MM.1S (cell line): ENCODE data around the gene RAB34.

Experiments
- DNase-seq: peaks from one replicate; pipeline ENCODE4 v3.0.0-alpha.2; 2015
- H2AFZ ChIP-seq: fragments of 300-600 bp; sonication (generic); 2 replicates; pipeline ENCODE4 v1.6.0; 2016; ENCODE audit warnings: antibody characterized with exemption, low read length
- H3F3A ChIP-seq: fragments of 300-600 bp; sonication (generic); 2 replicates; pipeline ENCODE4 v1.6.1; 2016; ENCODE audit warnings: mild to moderate bottlenecking, antibody characterized with exemption, low read length, moderate library complexity, mixed read lengths; ENCODE audit not compliant: insufficient read depth
- H3K27ac ChIP-seq: fragments of 300-600 bp; sonication (generic); 2 replicates; pipeline ENCODE4 v1.5.1; 2016; ENCODE audit warnings: mild to moderate bottlenecking, low read length
- H3K27me3 ChIP-seq: fragments of 300-600 bp; sonication (generic); replicated peaks from 2 replicates; pipeline ENCODE4 v1.6.0; 2016; ENCODE audit warnings: low read length; ENCODE audit not compliant: insufficient read depth
- H3K36me3 ChIP-seq: fragments of 300-600 bp; sonication (generic); replicated peaks from 2 replicates; pipeline ENCODE4 v1.6.1; 2016; ENCODE audit warnings: mild to moderate bottlenecking, low read length, mixed read lengths; ENCODE audit not compliant: insufficient read depth
- H3K4me1 ChIP-seq: fragments of 300-600 bp; sonication (generic); 2 replicates; pipeline ENCODE4 v1.6.1; 2016; ENCODE audit warnings: low read length, mixed read lengths
- H3K4me2 ChIP-seq: fragments of 300-600 bp; sonication (generic); 2 replicates; pipeline ENCODE4 v1.6.0; 2016; ENCODE audit warnings: low read depth, low read length
- H3K4me3 ChIP-seq: fragments of 300-600 bp; sonication (generic); 2 replicates; pipeline ENCODE4 v1.5.1; 2016; ENCODE audit warnings: low read length, mixed read lengths
- H3K79me2 ChIP-seq: fragments of 300-600 bp; sonication (generic); 2 replicates; pipeline ENCODE4 v1.6.1; 2016; ENCODE audit warnings: mixed run types, low read length, mixed read lengths
- H3K9ac ChIP-seq: fragments of 300-600 bp; sonication (generic); 2 replicates; pipeline ENCODE4 v1.6.1; 2016; ENCODE audit warnings: low read length, mixed read lengths
- H3K9me2 ChIP-seq: fragments of 300-600 bp; sonication (generic); replicated peaks from 2 replicates; pipeline ENCODE4 v1.6.1; 2016; ENCODE audit warnings: mild to moderate bottlenecking, low read length, mixed read lengths; ENCODE audit not compliant: insufficient read depth
- H3K9me3 ChIP-seq: fragments of 300-600 bp; sonication (generic); replicated peaks from 2 replicates; pipeline ENCODE4 v1.6.1; 2016; ENCODE audit warnings: mild to moderate bottlenecking, low read length, mixed read lengths; ENCODE audit not compliant: insufficient read depth
- H4K20me1 ChIP-seq: fragments of 300-600 bp; sonication (generic); 2 replicates; pipeline ENCODE4 v1.6.1; 2016; ENCODE audit warnings: mild to moderate bottlenecking, low read length, moderate library complexity, mixed read lengths; ENCODE audit not compliant: insufficient read depth
- CTCF ChIP-seq: fragments of 300-600 bp; sonication (generic); IDR thresholded peaks from 2 replicates; pipeline ENCODE4 v1.5.1; 2016; ENCODE audit warnings: antibody characterized with exemption, low read length, mixed read lengths
- EZH2 ChIP-seq: fragments of 300-600 bp; sonication (generic); optimal IDR thresholded peaks from 2 replicates; pipeline ENCODE3; 2017; ENCODE audit warnings: low read depth, mild to moderate bottlenecking, antibody characterized with exemption, low read length, mixed read lengths
- EZH2phosphoT487 ChIP-seq: fragments of 300-600 bp; sonication (generic); IDR thresholded peaks from 2 replicates; pipeline ENCODE4 v1.6.1; 2018; ENCODE audit warnings: antibody characterized with exemption, low read length

RAB34 gene

DNA sequence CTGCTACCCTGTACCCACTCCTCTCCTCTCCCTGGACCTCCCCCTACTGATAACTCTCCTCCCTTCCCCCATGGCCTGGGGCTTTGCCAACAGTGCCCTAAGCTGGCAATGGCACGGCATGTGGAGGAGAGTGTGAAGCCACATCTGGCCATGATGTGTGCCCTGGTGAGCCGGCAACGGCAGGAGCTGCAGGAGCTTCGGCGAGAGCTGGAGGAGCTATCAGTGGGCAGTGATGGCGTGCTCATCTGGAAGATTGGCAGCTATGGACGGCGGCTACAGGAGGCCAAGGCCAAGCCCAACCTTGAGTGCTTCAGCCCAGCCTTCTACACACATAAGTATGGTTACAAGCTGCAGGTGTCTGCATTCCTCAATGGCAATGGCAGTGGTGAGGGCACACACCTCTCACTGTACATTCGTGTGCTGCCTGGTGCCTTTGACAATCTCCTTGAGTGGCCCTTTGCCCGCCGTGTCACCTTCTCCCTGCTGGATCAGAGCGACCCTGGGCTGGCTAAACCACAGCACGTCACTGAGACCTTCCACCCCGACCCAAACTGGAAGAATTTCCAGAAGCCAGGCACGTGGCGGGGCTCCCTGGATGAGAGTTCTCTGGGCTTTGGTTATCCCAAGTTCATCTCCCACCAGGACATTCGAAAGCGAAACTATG is 31.3 kb upstream of the RAB34 start:
- Histone ChIP-seq H3K9ac (no peak overlapping the region), H3K27ac (no peak overlapping the region), H3K27me3 (no peaks in the 10 kb centered on the region), H3F3A (peaks cover 7% of the 10 kb centered on the region; the same call in 1 of the 2 replicates), H3K9me2 (no peaks in the 10 kb centered on the region), H3K4me1 (peaks cover 6% of the 10 kb centered on the region), H4K20me1 (no peaks in the 10 kb centered on the region), H3K4me2 (no peak overlapping the region), H3K36me3 (no peaks in the 10 kb centered on the region), H3K9me3 (no peaks in the 10 kb centered on the region), H2AFZ (no peak overlapping the region), H3K79me2 (peaks cover 38% of the 10 kb centered on the region), H3K4me3 (no peak overlapping the region)
- TF ChIP-seq EZH2: no peak
- no peak for TF ChIP-seq EZH2phosphoT487
- no peak for TF ChIP-seq CTCF
- no peak for DNase-seq

GRCh38 chr17:28747801-28748750 is 30.4 kb upstream of the RAB34 start:
- Histone ChIP-seq H3F3A (peaks cover 13% of the 10 kb centered on the region), H3K79me2 (peaks cover 38% of the 10 kb centered on the region), H3K27me3 (no peaks in the 10 kb centered on the region), H3K9ac (no peak overlapping the region), H3K27ac (no peak overlapping the region), H3K4me2 (no peak overlapping the region), H2AFZ (no peak overlapping the region), H4K20me1 (no peaks in the 10 kb centered on the region), H3K4me1 (peaks cover 6% of the 10 kb centered on the region), H3K36me3 (no peaks in the 10 kb centered on the region), H3K9me2 (no peaks in the 10 kb centered on the region), H3K9me3 (no peaks in the 10 kb centered on the region), H3K4me3 (no peak overlapping the region)
- no peak for DNase-seq
- TF ChIP-seq CTCF (no peak), EZH2phosphoT487 (no peak), EZH2 (no peak)

DNA sequence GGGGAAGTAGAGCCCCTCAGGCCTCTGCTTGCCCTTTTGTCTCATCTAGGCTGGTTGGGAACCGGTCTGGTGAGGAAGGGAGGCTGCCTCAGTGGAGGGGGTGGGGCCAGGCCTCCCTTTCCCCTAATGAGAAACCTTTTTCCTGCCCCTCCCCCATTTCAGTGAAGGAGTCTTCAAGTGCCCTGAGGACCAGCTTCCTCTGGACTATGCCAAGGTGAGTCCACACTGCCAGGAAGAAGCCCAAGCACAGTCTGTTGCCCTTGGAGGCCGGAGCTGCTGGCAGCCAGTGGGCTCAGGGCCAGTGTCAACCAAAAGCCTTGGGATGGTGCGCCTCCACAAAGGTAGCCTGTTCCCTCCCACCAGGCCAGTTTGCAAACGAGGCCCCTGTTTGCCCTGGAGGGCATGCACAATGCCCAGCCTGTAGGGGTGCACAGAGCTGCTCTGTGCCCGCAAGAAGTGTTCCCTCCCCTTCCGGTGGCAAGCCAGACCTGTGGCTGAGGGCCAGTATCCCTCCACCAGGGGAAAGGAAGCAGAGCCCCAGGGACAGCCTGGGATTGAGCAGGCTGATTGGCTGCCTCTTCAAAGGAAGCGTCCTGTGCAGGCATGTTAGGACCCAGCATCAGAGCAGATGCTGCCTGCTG is 29.5 kb upstream of the RAB34 start:
- no peak for TF ChIP-seq EZH2phosphoT487
- TF ChIP-seq CTCF: no peak
- Histone ChIP-seq H2AFZ (no peak overlapping the region), H3K4me3 (no peak overlapping the region), H3K9me2 (no peaks in the 10 kb centered on the region), H3K9me3 (no peaks in the 10 kb centered on the region), H3K36me3 (no peaks in the 10 kb centered on the region), H3K79me2 (peaks cover 38% of the 10 kb centered on the region), H3K4me2 (no peak overlapping the region), H3K27ac (no peak overlapping the region), H3K27me3 (no peaks in the 10 kb centered on the region), H3K4me1 (peaks cover 6% of the 10 kb centered on the region), H4K20me1 (no peaks in the 10 kb centered on the region), H3K9ac (no peak overlapping the region), H3F3A (peaks cover 15% of the 10 kb centered on the region)
- no peak for DNase-seq
